Activated CD8-positive, alpha-beta T cell treated with anti-CD3 and anti-CD28 coated beads, Interleukin-2, amount 10 ng/mL, durations not matched to agents 7 days and 5 days (primary cell): ENCODE data around the gene TNFRSF6B. TPM values are rescaled to one million over a fixed set of nuclear protein-coding genes. Genes with fewer than 3 reads are reported as not detected.
"Not testable (repeated sequence)": the region's sequence is repeated elsewhere in the genome, so short reads cannot be mapped to it uniquely, and the experiment has no call there.

Source experiments
- ATAC-seq: fragments of 150-1000 bp; cut with Tn5 transposase; one replicate; pipeline ENCODE4 v1.10.0; 2021; ENCODE audit warnings: moderate library complexity
- CTCF ChIA-PET: fragments of 350-600 bp; sonication (Branson Sonifier 250); formaldehyde crosslinking; loops from one replicate; lab custom pipeline; 2021; ENCODE audit warnings: antibody characterized with exemption; lab: Charles Lee
- POLR2A ChIA-PET: fragments of 350-600 bp; sonication (Branson Sonifier 250); formaldehyde crosslinking; loops from one replicate; lab custom pipeline; 2021; ENCODE audit warnings: antibody characterized with exemption; lab: Charles Lee
- DNase-seq: peaks from one replicate; pipeline ENCODE4 v3.0.0-alpha.2; 2020
- H3K27ac Mint-ChIP-seq: one replicate; pipeline ENCODE4 v1.8.0; 2021; ENCODE audit warnings: mild to moderate bottlenecking, mixed read lengths
- H3K27me3 Mint-ChIP-seq: one replicate; pipeline ENCODE4 v1.8.0; 2021; ENCODE audit warnings: low read depth, mixed read lengths
- H3K36me3 Mint-ChIP-seq: one replicate; pipeline ENCODE4 v1.8.0; 2021; ENCODE audit warnings: low read depth, mixed read lengths
- H3K4me1 Mint-ChIP-seq: one replicate; pipeline ENCODE4 v1.8.0; 2021; ENCODE audit warnings: low read depth, mixed read lengths
- H3K4me3 Mint-ChIP-seq: one replicate; pipeline ENCODE4 v1.8.0; 2021; ENCODE audit warnings: mild to moderate bottlenecking, mixed read lengths
- H3K9me3 Mint-ChIP-seq: one replicate; pipeline ENCODE4 v1.8.0; 2022; ENCODE audit warnings: mixed read lengths; ENCODE audit not compliant: insufficient read depth
- total RNA-seq, 2 experiments: library from RNA; stranded (reverse); gene quantifications; one replicate each; pipeline ENCODE4 v1.2.3, GENCODE V29; 2021

Gene TNFRSF6B
- total RNA-seq, 2 experiments from 2014 or later, result not detected

DNA sequence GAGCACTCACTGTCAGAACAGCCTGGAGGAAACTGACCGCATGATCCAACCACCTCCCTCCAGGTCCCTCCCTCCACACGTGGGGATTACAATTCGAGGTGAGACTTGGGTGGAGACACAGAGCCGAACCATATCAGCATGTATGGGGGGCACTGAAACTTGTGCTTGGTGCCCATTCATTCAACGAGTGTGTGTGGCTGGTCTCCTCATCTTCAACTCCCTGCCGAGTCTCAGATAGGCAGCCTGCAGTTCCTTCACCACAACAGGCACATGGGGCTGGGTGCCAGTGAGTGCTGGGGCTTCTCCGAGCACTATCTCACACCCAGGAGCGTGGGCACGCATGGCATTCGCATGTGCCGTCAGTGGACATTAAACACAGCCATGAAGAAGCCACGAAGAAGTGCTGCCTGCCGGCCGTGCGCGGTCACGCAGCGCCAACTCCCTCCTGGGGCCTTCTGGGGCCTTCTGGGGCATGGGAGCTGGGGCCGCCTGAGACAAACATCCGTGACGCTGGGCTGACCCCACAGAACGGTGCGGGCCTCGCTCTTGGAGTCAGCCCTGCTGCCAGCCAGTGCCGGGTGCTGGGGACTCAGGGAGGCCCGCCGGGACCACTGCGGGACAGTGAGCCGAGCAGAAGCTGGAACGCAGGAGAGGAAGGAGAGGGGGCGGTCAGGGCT, 39.1 kb upstream of the TNFRSF6B start:
- no peaks in the 10 kb centered on the region for H3K9me3 Mint-ChIP-seq
- H3K4me3 Mint-ChIP-seq, result peak overlapping the region; percentile 97
- H3K4me1 Mint-ChIP-seq, result peaks cover 41% of the 10 kb centered on the region
- peaks cover 8% of the 10 kb centered on the region for H3K36me3 Mint-ChIP-seq
- CTCF ChIA-PET, result interaction anchor here (1.0 to 1.8 kb wide), 8 partner anchors 9 to 464 kb away, joined by 3 to 18 read pairs (median 4); partner anchors contain the start of genes ARFRP1, PPDPF, PTK6 and ZGPAT
- DNase-seq (no peak), ATAC-seq (no peak)
- H3K27ac Mint-ChIP-seq, result peak overlapping the region; percentile 94
- no peaks in the 10 kb centered on the region for H3K27me3 Mint-ChIP-seq
- POLR2A ChIA-PET, result interaction anchor here (0.6 to 1.5 kb wide), 9 partner anchors 11 to 428 kb away, joined by 3 to 19 read pairs (median 5); partner anchors contain the start of genes ARFRP1, GMEB2, TPD52L2 and ZGPAT

GRCh38 chr20:63657937-63658748, 38.3 kb upstream of the TNFRSF6B start, which contains the start of gene RTEL1:
Gene RTEL1 (plus strand): TSS chr20:63658312. CDS start chr20:63659403, 1,091 bp downstream.
- peak; percentile 87 for ATAC-seq
- ChIA-PET POLR2A (interaction anchor here (0.6 to 1.5 kb wide), 15 partner anchors 10 to 427 kb away, joined by 3 to 19 read pairs (median 3); partner anchors contain the start of genes ARFRP1, GMEB2, HELZ2 and TPD52L2), CTCF (interaction anchor here (0.7 to 1.8 kb wide), 9 partner anchors 8 to 463 kb away, joined by 3 to 18 read pairs (median 4); partner anchors contain the start of genes ARFRP1, GMEB2, PPDPF and PTK6)
- no peaks in the 10 kb centered on the region for H3K27me3 Mint-ChIP-seq
- DNase-seq, result peak; percentile 89
- H3K27ac Mint-ChIP-seq, result peak within 1 kb of the TSS; percentile 94
- peaks cover 11% of the 10 kb centered on the region for H3K36me3 Mint-ChIP-seq
- H3K4me1 Mint-ChIP-seq, result peaks cover 41% of the 10 kb centered on the region
- H3K4me3 Mint-ChIP-seq, result peak within 1 kb of the TSS; percentile 97
- H3K9me3 Mint-ChIP-seq, result no peaks in the 10 kb centered on the region

DNA sequence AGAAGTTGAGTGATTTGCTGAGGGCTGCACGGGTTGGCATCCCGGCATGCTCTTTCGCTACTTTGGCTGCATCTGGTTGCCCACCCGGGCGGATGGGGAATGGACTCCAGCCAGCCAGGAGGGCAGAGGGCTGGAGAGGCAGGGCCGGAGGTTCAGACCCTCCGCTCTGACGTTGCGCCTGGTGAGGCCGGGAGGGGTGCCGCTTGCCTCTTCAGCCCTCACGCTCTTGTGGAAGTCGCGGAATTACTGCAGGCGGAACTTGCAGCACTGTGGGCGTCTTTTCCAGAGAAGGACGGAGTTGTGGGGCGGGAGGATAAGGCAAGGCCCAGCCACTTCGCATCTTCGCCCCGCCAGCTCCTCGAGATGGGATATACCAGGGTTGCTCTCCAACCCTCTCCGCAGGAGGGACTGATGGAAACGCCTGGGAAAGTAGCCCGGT, 37.7 kb upstream of the TNFRSF6B start:
- DNase-seq (no peak), ATAC-seq (peak; percentile 21)
- ChIA-PET POLR2A (interaction anchor here (0.7 to 1.5 kb wide), 11 partner anchors 13 to 206 kb away, joined by 3 to 19 read pairs (median 3); partner anchors contain the start of genes ARFRP1, GMEB2, HELZ2 and TPD52L2), CTCF (interaction anchor here (0.7 to 1.8 kb wide), 9 partner anchors 8 to 462 kb away, joined by 3 to 18 read pairs (median 4); partner anchors contain the start of genes ARFRP1, GMEB2, PPDPF and PTK6)
- Mint-ChIP-seq H3K27me3 (no peaks in the 10 kb centered on the region), H3K36me3 (peaks cover 11% of the 10 kb centered on the region), H3K4me1 (peaks cover 39% of the 10 kb centered on the region), H3K27ac (peak overlapping the region; percentile 94), H3K9me3 (no peaks in the 10 kb centered on the region), H3K4me3 (peak overlapping the region; percentile 97)

- H3K27ac Mint-ChIP-seq, result no peak overlapping the region
- no peak for ATAC-seq
- CTCF ChIA-PET, result no interaction called here
Measured at GRCh38 chr20:63659370-63659769, 37.1 kb upstream of the TNFRSF6B start.

GRCh38 chr20:63660174-63660573, 36.3 kb upstream of the TNFRSF6B start:
- ATAC-seq, CTCF ChIA-PET, DNase-seq, H3K27me3 Mint-ChIP-seq, POLR2A ChIA-PET, H3K9me3 Mint-ChIP-seq, H3K27ac Mint-ChIP-seq: not testable (repeated sequence)
- peak overlapping the region; percentile 97 for H3K4me3 Mint-ChIP-seq
- H3K36me3 Mint-ChIP-seq, result peaks cover 11% of the 10 kb centered on the region
- peaks cover 28% of the 10 kb centered on the region for H3K4me1 Mint-ChIP-seq

More at GRCh38 chr20:63659370-63659769, 37.1 kb upstream of the TNFRSF6B start:
- H3K9me3 Mint-ChIP-seq, result no peaks in the 10 kb centered on the region
- peaks cover 33% of the 10 kb centered on the region for H3K4me1 Mint-ChIP-seq
- DNase-seq, result no peak
- peaks cover 11% of the 10 kb centered on the region for H3K36me3 Mint-ChIP-seq
- POLR2A ChIA-PET, result no interaction called here
- H3K4me3 Mint-ChIP-seq, result peak overlapping the region; percentile 97
- no peaks in the 10 kb centered on the region for H3K27me3 Mint-ChIP-seq

- ChIA-PET POLR2A (no interaction called here), CTCF (no interaction called here)
- Mint-ChIP-seq H3K9me3 (no peaks in the 10 kb centered on the region), H3K36me3 (peaks cover 11% of the 10 kb centered on the region), H3K4me1 (peaks cover 28% of the 10 kb centered on the region), H3K27me3 (no peaks in the 10 kb centered on the region), H3K27ac (no peak overlapping the region), H3K4me3 (no peak overlapping the region)
- DNase-seq (no peak), ATAC-seq (no peak)
Measured at GRCh38 chr20:63660622-63661021, 35.8 kb upstream of the TNFRSF6B start.

- Mint-ChIP-seq H3K27me3 (no peaks in the 10 kb centered on the region), H3K4me3 (no peak overlapping the region), H3K9me3 (no peaks in the 10 kb centered on the region), H3K27ac (no peak overlapping the region), H3K36me3 (peaks cover 15% of the 10 kb centered on the region), H3K4me1 (peaks cover 28% of the 10 kb centered on the region)
- DNase-seq (no peak), ATAC-seq (no peak)
- CTCF ChIA-PET, result interaction anchor here (0.9 to 1.4 kb wide), 2 partner anchors 15 to 124 kb away, joined by 4 read pairs; partner anchors contain the start of gene PTK6
- POLR2A ChIA-PET, result no interaction called here
Measured at GRCh38 chr20:63661108-63661507, 35.3 kb upstream of the TNFRSF6B start.

DNA sequence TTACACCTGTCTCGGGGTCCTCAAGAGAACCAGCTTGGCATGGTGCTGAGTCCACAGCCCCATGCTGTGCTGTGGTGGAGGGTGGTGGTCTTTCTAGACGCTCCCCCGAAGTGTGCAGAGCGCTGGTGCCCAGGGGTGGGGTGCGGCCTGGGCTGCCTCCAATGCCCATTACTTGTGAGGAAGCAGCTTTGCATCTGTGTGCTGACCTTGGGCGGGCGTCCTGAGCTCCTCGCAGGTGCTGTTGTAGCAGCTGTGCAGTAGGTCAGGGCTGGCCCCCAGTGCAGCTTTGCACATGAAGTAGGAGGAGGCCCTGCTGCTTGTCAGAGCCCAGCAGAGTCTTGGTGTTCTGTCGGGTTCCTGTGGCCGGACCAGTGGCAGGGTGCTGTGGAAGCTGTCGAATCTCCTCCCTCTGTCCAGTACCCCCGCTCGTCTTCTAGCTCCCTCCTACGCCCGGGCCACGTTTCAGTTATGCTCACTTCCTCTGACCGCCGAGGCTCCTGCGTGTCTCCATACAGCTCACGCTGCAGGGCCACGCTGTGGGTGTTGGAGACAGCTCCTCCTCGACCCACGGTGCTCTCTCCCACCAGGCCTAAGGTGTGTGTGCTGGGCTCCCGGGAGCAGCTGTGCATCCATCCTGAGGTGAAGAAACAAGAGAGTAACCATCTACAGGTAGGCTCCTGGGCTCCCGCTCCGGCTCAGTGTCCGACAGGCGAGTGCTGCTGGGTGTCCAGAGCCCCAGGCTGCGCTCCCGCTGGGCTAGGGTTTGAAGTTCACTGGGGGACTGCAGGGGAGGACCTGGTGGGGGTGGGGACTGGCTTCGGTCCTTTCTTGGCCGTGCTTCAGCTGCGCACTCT, 34.3 kb upstream of the TNFRSF6B start:
- POLR2A ChIA-PET, result no interaction called here
- peaks cover 19% of the 10 kb centered on the region for H3K36me3 Mint-ChIP-seq

GRCh38 chr20:63662813-63663189, 33.7 kb upstream of the TNFRSF6B start:
- ChIA-PET CTCF (no interaction called here), POLR2A (no interaction called here)
- Mint-ChIP-seq H3K4me3 (no peak overlapping the region), H3K9me3 (no peaks in the 10 kb centered on the region), H3K27me3 (no peaks in the 10 kb centered on the region), H3K27ac (no peak overlapping the region), H3K36me3 (peaks cover 21% of the 10 kb centered on the region), H3K4me1 (peaks cover 19% of the 10 kb centered on the region)
- ATAC-seq, result no peak
- no peak for DNase-seq

More for the DNA sequence above, 34.3 kb upstream of the TNFRSF6B start:
- H3K27ac Mint-ChIP-seq, result no peak overlapping the region
- H3K4me3 Mint-ChIP-seq, result no peak overlapping the region
- no peak for DNase-seq
- ATAC-seq, result no peak
- H3K27me3 Mint-ChIP-seq, result no peaks in the 10 kb centered on the region
- H3K4me1 Mint-ChIP-seq, result peaks cover 24% of the 10 kb centered on the region
- no peaks in the 10 kb centered on the region for H3K9me3 Mint-ChIP-seq
- CTCF ChIA-PET, result interaction anchor here (0.8 to 1.4 kb wide), 2 partner anchors 20 to 125 kb away, joined by 3 to 4 read pairs; partner anchors contain the start of gene PTK6

GRCh38 chr20:63663332-63664066, 33.0 kb upstream of the TNFRSF6B start:
- POLR2A ChIA-PET, result no interaction called here
- ATAC-seq (no peak), DNase-seq (no peak)
- Mint-ChIP-seq H3K36me3 (peaks cover 23% of the 10 kb centered on the region), H3K4me3 (no peak overlapping the region), H3K9me3 (no peaks in the 10 kb centered on the region), H3K27me3 (no peaks in the 10 kb centered on the region), H3K27ac (no peak overlapping the region), H3K4me1 (peaks cover 13% of the 10 kb centered on the region)
- CTCF ChIA-PET, result no interaction called here
